GM23248 (cell line): Measurements from ENCODE around the gene CUL9. TPM values are rescaled to one million over a fixed set of nuclear protein-coding genes. Genes with fewer than 3 reads are reported as not detected.
A peak's percentile ranks its signal among the peaks of the same experiment; 100 is the strongest.

Source experiments
- DNase-seq: peaks from one replicate; pipeline ENCODE4 v3.0.0-alpha.2; 2015
- H2AFZ ChIP-seq: fragments of 200-600 bp; sonication (generic); 2 replicates; pipeline ENCODE4 v1.6.1; 2016; ENCODE audit warnings: antibody characterized with exemption
- H3F3A ChIP-seq: fragments of 200-600 bp; sonication (generic); 2 replicates; pipeline ENCODE4 v1.6.1; 2016; ENCODE audit warnings: mild to moderate bottlenecking, antibody characterized with exemption, mixed run types; ENCODE audit not compliant: insufficient read depth
- H3K27ac ChIP-seq: fragments of 200-600 bp; sonication (generic); 2 replicates; pipeline ENCODE4 v1.5.1; 2016; ENCODE audit warnings: mild to moderate bottlenecking
- H3K27me3 ChIP-seq: fragments of 200-600 bp; sonication (generic); replicated peaks from 2 replicates; pipeline ENCODE4 v1.6.1; 2016; ENCODE audit warnings: mild to moderate bottlenecking; ENCODE audit not compliant: insufficient read depth
- H3K36me3 ChIP-seq: fragments of 200-600 bp; sonication (generic); 2 replicates; pipeline ENCODE4 v1.6.1; 2016; ENCODE audit warnings: low read depth, mild to moderate bottlenecking
- H3K4me1 ChIP-seq: fragments of 200-600 bp; sonication (generic); 2 replicates; pipeline ENCODE4 v1.6.1; 2016; ENCODE audit warnings: mild to moderate bottlenecking; ENCODE audit not compliant: insufficient read depth
- H3K4me2 ChIP-seq: fragments of 200-600 bp; sonication (generic); one replicate; pipeline ENCODE4 v1.6.1; 2016; ENCODE audit warnings: mild to moderate bottlenecking; ENCODE audit not compliant: unreplicated experiment
- H3K4me3 ChIP-seq: fragments of 200-600 bp; sonication (generic); 2 replicates; pipeline ENCODE4 v1.5.1; 2016; ENCODE audit warnings: mild to moderate bottlenecking
- H3K79me2 ChIP-seq: fragments of 200-600 bp; sonication (generic); 2 replicates; pipeline ENCODE4 v1.6.1; 2016; ENCODE audit warnings: mild to moderate bottlenecking; ENCODE audit not compliant: insufficient read depth
- H3K9ac ChIP-seq: fragments of 200-600 bp; sonication (generic); 2 replicates; pipeline ENCODE4 v1.6.1; 2016; ENCODE audit warnings: mild to moderate bottlenecking
- H3K9me2 ChIP-seq: fragments of 200-600 bp; sonication (generic); 2 replicates; pipeline ENCODE4 v1.6.1; 2016; ENCODE audit warnings: mixed run types, mild to moderate bottlenecking, moderate library complexity; ENCODE audit not compliant: insufficient read depth
- H3K9me3 ChIP-seq: fragments of 200-600 bp; sonication (generic); one replicate; pipeline ENCODE4 v1.6.1; 2017; ENCODE audit warnings: low read depth
- H4K20me1 ChIP-seq: fragments of 200-600 bp; sonication (generic); 2 replicates; pipeline ENCODE4 v1.6.0; 2016; ENCODE audit not compliant: insufficient read depth
- EZH2 ChIP-seq: fragments of 200-600 bp; sonication (generic); IDR thresholded peaks from 2 replicates; pipeline ENCODE4 v1.6.1; 2018; ENCODE audit warnings: antibody characterized with exemption, mild to moderate bottlenecking; ENCODE audit not compliant: insufficient read depth, poor library complexity, severe bottlenecking
- EZH2phosphoT487 ChIP-seq: fragments of 200-600 bp; sonication (generic); IDR thresholded peaks from 2 replicates; pipeline ENCODE4 v1.6.1; 2018; ENCODE audit warnings: antibody characterized with exemption, moderate library complexity, mild to moderate bottlenecking, low read depth; ENCODE audit not compliant: insufficient read depth
- WGBS, 2 experiments: methylation state at CpG; one replicate each; pipeline ENCODE4 v1.1.6; 2015 to 2017; ENCODE audit warnings: low lambda C conversion rate in 2 of 2, low coverage in 1 of 2; ENCODE audit errors: missing lambda C conversion rate in 2 of 2; 5-methylcytosine and 5-hydroxymethylcytosine counted together
- in situ Hi-C: fragments of 300-500 bp; cut with MboI; formaldehyde crosslinking; loops from 2 replicates; pipeline ENCODE4 v1.15.0; 2020
- polyA plus RNA-seq: library from polyadenylated mRNA; unstranded; fragments of >200 nt; fragmentation: Nextera tagmentation; extraction: Ambion mirVana; gene quantifications from 2 replicates; pipeline ENCODE4 v1.2.1, GENCODE V29; 2016
- total RNA-seq: library from RNA; depleted of rRNA; stranded (reverse); fragments of >200 nt; shearing (Covaris generic); gene quantifications from 2 replicates; pipeline ENCODE4 v1.2.3, GENCODE V29; 2014

The CUL9 gene
- total and polyA plus RNA-seq, 2 experiments from 2014 or later = 8.5 to 15.0 TPM

GRCh38 chr6:43180058-43180457, 1.9 kb upstream of the CUL9 start:
- DNase-seq = no peak
- Histone ChIP-seq H2AFZ (no peak overlapping the region), H3F3A (peaks cover 20% of the 10 kb centered on the region), H3K9ac (no peak overlapping the region), H3K4me3 (no peak overlapping the region), H3K9me3 (no peaks in the 10 kb centered on the region), H3K9me2 (no peaks in the 10 kb centered on the region), H3K79me2 (peaks cover 52% of the 10 kb centered on the region), H3K4me1 (peaks cover 22% of the 10 kb centered on the region), H4K20me1 (no peaks in the 10 kb centered on the region), H3K36me3 (peaks cover 12% of the 10 kb centered on the region), H3K27ac (no peak overlapping the region), H3K27me3 (no peaks in the 10 kb centered on the region), H3K4me2 (no peak overlapping the region)
- TF ChIP-seq EZH2phosphoT487 (no peak), EZH2 (no peak)
- in situ Hi-C loops = no loop called here
- WGBS, 2 experiments = 92 to 100% methylated on average over 1 to 7 of the region's 7 CpGs

GRCh38 chr6:43180985-43181384, 1.0 kb upstream of the CUL9 start:
- Histone ChIP-seq H3K9ac (peak overlapping the region; percentile 80), H3K27me3 (no peaks in the 10 kb centered on the region), H4K20me1 (no peaks in the 10 kb centered on the region), H3K9me3 (no peaks in the 10 kb centered on the region), H3K79me2 (peaks cover 43% of the 10 kb centered on the region), H2AFZ (no peak overlapping the region; the same call in 1 of the 2 replicates), H3K4me2 (peak overlapping the region; percentile 89), H3K4me3 (no peak overlapping the region), H3K36me3 (peaks cover 5% of the 10 kb centered on the region; the same call in 1 of the 2 replicates), H3K4me1 (peaks cover 17% of the 10 kb centered on the region), H3K27ac (peak overlapping the region; percentile 51), H3K9me2 (no peaks in the 10 kb centered on the region), H3F3A (peaks cover 15% of the 10 kb centered on the region)
- TF ChIP-seq EZH2 = no peak
- TF ChIP-seq EZH2phosphoT487 = no peak
- peak; percentile 26 for DNase-seq
- in situ Hi-C loops = no loop called here
- 50 to 56% methylated on average over 5 of the region's 5 CpGs for WGBS, 2 experiments

GRCh38 chr6:43181621-43181941, 415 bp upstream of the CUL9 start:
- H4K20me1 ChIP-seq = no peaks in the 10 kb centered on the region
- TF ChIP-seq EZH2 = no peak
- TF ChIP-seq EZH2phosphoT487 = no peak
- peak overlapping the region; percentile 79 for H3K4me3 ChIP-seq
- no peaks in the 10 kb centered on the region for H3K9me3 ChIP-seq
- peaks cover 17% of the 10 kb centered on the region for H3K4me1 ChIP-seq
- H3K79me2 ChIP-seq = peaks cover 37% of the 10 kb centered on the region
- H3K9me2 ChIP-seq = no peaks in the 10 kb centered on the region
- no peaks in the 10 kb centered on the region for H3K27me3 ChIP-seq
- peaks cover 15% of the 10 kb centered on the region for H3F3A ChIP-seq
- no peak for DNase-seq
- in situ Hi-C loops = no loop called here
- peak overlapping the region; percentile 80 for H3K9ac ChIP-seq
- H2AFZ ChIP-seq = peak overlapping the region; percentile 67
- H3K27ac ChIP-seq = peak overlapping the region; percentile 51
- peaks cover 7% of the 10 kb centered on the region; the same call in 1 of the 2 replicates for H3K36me3 ChIP-seq
- 40 to 49% methylated on average over 9 of the region's 9 CpGs for WGBS, 2 experiments
- H3K4me2 ChIP-seq = peak overlapping the region; percentile 89

- peaks cover 15% of the 10 kb centered on the region for H3F3A ChIP-seq
- no peaks in the 10 kb centered on the region for H4K20me1 ChIP-seq
- H3K27me3 ChIP-seq = no peaks in the 10 kb centered on the region
- H3K36me3 ChIP-seq = peaks cover 9% of the 10 kb centered on the region; the same call in 1 of the 2 replicates
- TF ChIP-seq EZH2 = no peak
- TF ChIP-seq EZH2phosphoT487 = no peak
- peak overlapping the region; percentile 80 for H3K9ac ChIP-seq
- peak overlapping the region; percentile 79 for H3K4me3 ChIP-seq
- H3K4me1 ChIP-seq = peaks cover 17% of the 10 kb centered on the region
- in situ Hi-C loops = no loop called here
- no peak overlapping the region for H2AFZ ChIP-seq
- peaks cover 18% of the 10 kb centered on the region; the same call in 1 of the 2 replicates for H3K79me2 ChIP-seq
- no peaks in the 10 kb centered on the region for H3K9me2 ChIP-seq
- no peaks in the 10 kb centered on the region for H3K9me3 ChIP-seq
- 96 to 97% methylated on average over 4 of the region's 4 CpGs for WGBS, 2 experiments
- no peak overlapping the region for H3K27ac ChIP-seq
- H3K4me2 ChIP-seq = peak overlapping the region; percentile 89
- DNase-seq = no peak
Measured at GRCh38 chr6:43183441-43183840, 1.4 kb downstream of the CUL9 start.
